Measurements from ENCODE around the gene KAZN. TPM values are rescaled to one million over a fixed set of nuclear protein-coding genes. Genes with fewer than 3 reads are reported as not detected.

KAZN gene
- polyA plus RNA-seq, 1 of the 3 experiments (the other 2 are of a cell fraction): 6.8 TPM

GRCh38 chr1:14580986-14581385 lies 17.5 kb upstream of the KAZN start:
- 74% methylated on average over 4 of the region's 4 CpGs for WGBS (ENCODE audit: low lambda C conversion rate)
- Histone ChIP-seq H3K4me3 (ENCODE audit: low read depth in 2 of 2, low read length in 1 of 2) (no peak overlapping the region), H3K27ac (ENCODE audit: low read depth in 2 of 2, low read length in 1 of 2) (no peak overlapping the region), H3K9me2 (no peaks in the 10 kb centered on the region), H4K20me1 (ENCODE audit: insufficient read depth) (no peaks in the 10 kb centered on the region), H3K4me1 (ENCODE audit: control insufficient read depth in 1 of 2, insufficient read depth in 2 of 2, low read depth in 1 of 2, low read length in 1 of 2) (peaks cover 0 to 7% of the 10 kb centered on the region in 2 experiments; a peak in 1 of 4 replicates), H3K27me3 (ENCODE audit: insufficient read depth) (no peaks in the 10 kb centered on the region), H3K9me3 (no peaks in the 10 kb centered on the region), H3K36me3 (replicated peaks in 1 of 2; ENCODE audit: control insufficient read depth in 1 of 2, insufficient read depth in 2 of 2, low read length in 1 of 2) (no peaks in the 10 kb centered on the region), H2AFZ (ENCODE audit: low read depth) (no peak overlapping the region), H3K79me2 (ENCODE audit: insufficient read depth) (no peaks in the 10 kb centered on the region), H3K9ac (no peak overlapping the region), H3K4me2 (no peak overlapping the region), H3F3A (replicated peaks; ENCODE audit: insufficient read depth) (no peaks in the 10 kb centered on the region)
- ChIA-PET POLR2A (no interaction called here), CTCF (no interaction called here)
- TF ChIP-seq ELF1 (IDR thresholded peaks at IDR 0.05) (no peak), USF1 (IDR thresholded peaks at IDR 0.05; ENCODE audit: borderline replicate concordance, low read depth) (no peak), YY1 (IDR thresholded peaks at IDR 0.05; ENCODE audit: low read depth) (no peak), NFIC (IDR thresholded peaks at IDR 0.05; ENCODE audit: borderline replicate concordance) (no peak), EP300 (IDR thresholded peaks at IDR 0.05; ENCODE audit: borderline replicate concordance in 1 of 2, low read depth in 1 of 2, low read length in 1 of 2) (no peak), RAD21 (IDR thresholded peaks at IDR 0.05; ENCODE audit: low read length) (no peak), SIN3A (IDR thresholded peaks at IDR 0.05; ENCODE audit: borderline replicate concordance, low read depth, low read length) (no peak), CTCF (IDR thresholded peaks at IDR 0.05) (no peak)
- DNase-seq: no peak

- Histone ChIP-seq H3K9me3 (no peaks in the 10 kb centered on the region), H3K4me2 (no peak overlapping the region), H3K4me3 (ENCODE audit: low read depth in 2 of 2, low read length in 1 of 2) (no peak overlapping the region), H3K36me3 (replicated peaks in 1 of 2; ENCODE audit: control insufficient read depth in 1 of 2, insufficient read depth in 2 of 2, low read length in 1 of 2) (no peaks in the 10 kb centered on the region), H3K9me2 (no peaks in the 10 kb centered on the region), H3K27ac (ENCODE audit: low read depth in 2 of 2, low read length in 1 of 2) (no peak overlapping the region), H3K27me3 (ENCODE audit: insufficient read depth) (no peaks in the 10 kb centered on the region), H3K79me2 (ENCODE audit: insufficient read depth) (no peaks in the 10 kb centered on the region), H3K9ac (no peak overlapping the region), H3K4me1 (ENCODE audit: control insufficient read depth in 1 of 2, insufficient read depth in 2 of 2, low read depth in 1 of 2, low read length in 1 of 2) (peaks cover 0 to 7% of the 10 kb centered on the region in 2 experiments; a peak in 1 of 4 replicates), H2AFZ (ENCODE audit: low read depth) (no peak overlapping the region), H3F3A (replicated peaks; ENCODE audit: insufficient read depth) (no peaks in the 10 kb centered on the region), H4K20me1 (ENCODE audit: insufficient read depth) (no peaks in the 10 kb centered on the region)
- no peak for DNase-seq
- ChIA-PET CTCF (interaction anchor here (1.6 kb wide), 1 partner anchor 470 kb away, joined by 4 read pairs; no protein-coding TSS in a partner anchor), POLR2A (no interaction called here)
- TF ChIP-seq USF1 (IDR thresholded peaks at IDR 0.05; ENCODE audit: borderline replicate concordance, low read depth) (no peak), SIN3A (IDR thresholded peaks at IDR 0.05; ENCODE audit: borderline replicate concordance, low read depth, low read length) (no peak), POLR2AphosphoS5 (IDR thresholded peaks at IDR 0.05; ENCODE audit: low read depth, low read length) (no peak), JUND (IDR thresholded peaks at IDR 0.05) (no peak), GATA2 (CRISPR knock-in tag; IDR thresholded peaks at IDR 0.05) (no peak), USF2 (IDR thresholded peaks at IDR 0.05; ENCODE audit: borderline replicate concordance, low read depth, low read length) (no peak), FOXM1 (IDR thresholded peaks at IDR 0.05; ENCODE audit: low read depth) (no peak), MXI1 (IDR thresholded peaks at IDR 0.05; ENCODE audit: low read depth, low read length) (no peak)
- 33% methylated on average over 3 of the region's 5 CpGs for WGBS (ENCODE audit: low lambda C conversion rate)
Measured at GRCh38 chr1:14583788-14584187, 14.7 kb upstream of the KAZN start.
